Epithelial cell of proximal tubule (primary cell): ENCODE data around the gene PUS1. TPM values are rescaled to one million over a fixed set of nuclear protein-coding genes. Genes with fewer than 3 reads are reported as not detected.
"Not testable (repeated sequence)": the region's sequence is repeated elsewhere in the genome, so short reads cannot be mapped to it uniquely, and the experiment has no call there.

Source experiments
- DNase-seq: peaks from one replicate; pipeline ENCODE4 v3.0.0-alpha.2; 2011; ENCODE audit warnings: low read depth
- H3K4me3 ChIP-seq: 2 replicates; pipeline ENCODE4 v1.5.1; 2011; ENCODE audit warnings: low read depth, mild to moderate bottlenecking, low read length
- CTCF ChIP-seq: conservative IDR thresholded peaks from 2 replicates; pipeline ENCODE4 v1.5.1; 2012; ENCODE audit warnings: low read depth, mild to moderate bottlenecking, low read length
- total RNA-seq: library from RNA; depleted of rRNA; stranded (reverse); fragments of >200 nt; gene quantifications from 2 replicates; pipeline ENCODE4 v1.2.3, GENCODE V29; 2015

PUS1 gene
- 17.1 and 44.1 TPM in 2 replicates for total RNA-seq

GRCh38 chr12:131928711-131929580 is at the start of gene PUS1:
Gene PUS1, plus strand, starts transcription at chr12:131929276. Its CDS starts 447 bp downstream, at chr12:131929723.
- no peak for TF ChIP-seq CTCF
- H3K4me3 ChIP-seq = peak within 1 kb of the TSS; percentile 97
- DNase-seq = peak; percentile 32

- DNase-seq = no peak
- H3K4me3 ChIP-seq = no peak overlapping the region
- TF ChIP-seq CTCF = no peak
Observed at GRCh38 chr12:131882804-131883520, 46.1 kb upstream of the PUS1 start.

GRCh38 chr12:131883521-131883900 is 45.6 kb upstream of the PUS1 start:
- no peak for DNase-seq
- H3K4me3 ChIP-seq = no peak overlapping the region
- TF ChIP-seq CTCF = no peak

- H3K4me3 ChIP-seq, DNase-seq: not testable (repeated sequence)
Observed at GRCh38 chr12:131885076-131885475, 44.0 kb upstream of the PUS1 start.

- no peak for DNase-seq
- no peak for TF ChIP-seq CTCF
- H3K4me3 ChIP-seq = no peak overlapping the region
Observed at GRCh38 chr12:131885543-131886057, 43.5 kb upstream of the PUS1 start.

GRCh38 chr12:131891722-131892121 is 37.4 kb upstream of the PUS1 start:
- H3K4me3 ChIP-seq, DNase-seq: not testable (repeated sequence)

- TF ChIP-seq CTCF = no peak
- H3K4me3 ChIP-seq = no peak overlapping the region
- DNase-seq = no peak
Observed at GRCh38 chr12:131892711-131893604, 36.1 kb upstream of the PUS1 start.
